Activated CD8-positive, alpha-beta T cell treated with anti-CD3 and anti-CD28 coated beads, Interleukin-2, amount 10 ng/mL, durations not matched to agents 7 days and 5 days (primary cell): ENCODE data around the gene MMP12. TPM values are rescaled to one million over a fixed set of nuclear protein-coding genes. Genes with fewer than 3 reads are reported as not detected.
"Not testable (repeated sequence)": the region's sequence is repeated elsewhere in the genome, so short reads cannot be mapped to it uniquely, and the experiment has no call there.

Experiments
- ATAC-seq: fragments of 150-1000 bp; cut with Tn5 transposase; one replicate; pipeline ENCODE4 v1.10.0; 2021; ENCODE audit warnings: moderate library complexity
- CTCF ChIA-PET: fragments of 350-600 bp; sonication (Branson Sonifier 250); formaldehyde crosslinking; loops from one replicate; lab custom pipeline; 2021; ENCODE audit warnings: antibody characterized with exemption; lab: Charles Lee
- POLR2A ChIA-PET: fragments of 350-600 bp; sonication (Branson Sonifier 250); formaldehyde crosslinking; loops from one replicate; lab custom pipeline; 2021; ENCODE audit warnings: antibody characterized with exemption; lab: Charles Lee
- DNase-seq: peaks from one replicate; pipeline ENCODE4 v3.0.0-alpha.2; 2020
- H3K27ac Mint-ChIP-seq: one replicate; pipeline ENCODE4 v1.8.0; 2021; ENCODE audit warnings: mild to moderate bottlenecking, mixed read lengths
- H3K27me3 Mint-ChIP-seq: one replicate; pipeline ENCODE4 v1.8.0; 2021; ENCODE audit warnings: low read depth, mixed read lengths
- H3K36me3 Mint-ChIP-seq: one replicate; pipeline ENCODE4 v1.8.0; 2021; ENCODE audit warnings: low read depth, mixed read lengths
- H3K4me1 Mint-ChIP-seq: one replicate; pipeline ENCODE4 v1.8.0; 2021; ENCODE audit warnings: low read depth, mixed read lengths
- H3K4me3 Mint-ChIP-seq: one replicate; pipeline ENCODE4 v1.8.0; 2021; ENCODE audit warnings: mild to moderate bottlenecking, mixed read lengths
- H3K9me3 Mint-ChIP-seq: one replicate; pipeline ENCODE4 v1.8.0; 2022; ENCODE audit warnings: mixed read lengths; ENCODE audit not compliant: insufficient read depth
- total RNA-seq, 2 experiments: library from RNA; stranded (reverse); gene quantifications; one replicate each; pipeline ENCODE4 v1.2.3, GENCODE V29; 2021

MMP12 gene
- total RNA-seq, 2 experiments from 2014 or later, result not detected

- H3K27me3 Mint-ChIP-seq, result no peaks in the 10 kb centered on the region
- no peak overlapping the region for H3K27ac Mint-ChIP-seq
- H3K4me3 Mint-ChIP-seq, result no peak overlapping the region
- ChIA-PET POLR2A (no interaction called here), CTCF (interaction anchor here (0.8 kb wide), 1 partner anchor 149 kb away, joined by 3 read pairs; no protein-coding TSS in a partner anchor)
- no peaks in the 10 kb centered on the region for H3K4me1 Mint-ChIP-seq
- DNase-seq (no peak), ATAC-seq (no peak)
- H3K36me3 Mint-ChIP-seq, result no peaks in the 10 kb centered on the region
- no peaks in the 10 kb centered on the region for H3K9me3 Mint-ChIP-seq
Observed at GRCh38 chr11:102886999-102887398, 12.2 kb upstream of the MMP12 start.

DNA sequence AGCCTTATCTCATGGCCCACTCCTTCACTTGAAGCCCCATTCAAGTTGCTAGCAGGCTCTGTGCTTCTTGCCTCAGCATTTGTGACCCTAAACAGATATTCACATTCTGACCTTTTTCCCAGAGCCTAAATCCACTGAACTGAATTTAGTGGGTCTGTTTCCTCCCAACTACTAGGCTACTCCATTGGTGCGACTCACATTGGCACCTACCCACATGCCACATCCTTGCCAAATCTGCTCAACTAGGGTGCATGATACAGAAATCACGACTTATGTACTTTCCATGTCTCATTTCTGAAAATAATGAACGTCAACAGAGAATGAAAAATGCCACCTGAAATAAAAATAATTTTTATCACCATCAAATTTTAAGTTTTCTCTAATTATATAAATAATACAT lies 8.4 kb upstream of the MMP12 start:
- H3K27me3 Mint-ChIP-seq, result no peaks in the 10 kb centered on the region
- H3K27ac Mint-ChIP-seq, result no peak overlapping the region
- DNase-seq (no peak), ATAC-seq (no peak)
- ChIA-PET POLR2A (no interaction called here), CTCF (no interaction called here)
- H3K4me1 Mint-ChIP-seq, result no peaks in the 10 kb centered on the region
- no peaks in the 10 kb centered on the region for H3K36me3 Mint-ChIP-seq
- H3K4me3 Mint-ChIP-seq, result no peak overlapping the region
- H3K9me3 Mint-ChIP-seq, result no peaks in the 10 kb centered on the region

DNA sequence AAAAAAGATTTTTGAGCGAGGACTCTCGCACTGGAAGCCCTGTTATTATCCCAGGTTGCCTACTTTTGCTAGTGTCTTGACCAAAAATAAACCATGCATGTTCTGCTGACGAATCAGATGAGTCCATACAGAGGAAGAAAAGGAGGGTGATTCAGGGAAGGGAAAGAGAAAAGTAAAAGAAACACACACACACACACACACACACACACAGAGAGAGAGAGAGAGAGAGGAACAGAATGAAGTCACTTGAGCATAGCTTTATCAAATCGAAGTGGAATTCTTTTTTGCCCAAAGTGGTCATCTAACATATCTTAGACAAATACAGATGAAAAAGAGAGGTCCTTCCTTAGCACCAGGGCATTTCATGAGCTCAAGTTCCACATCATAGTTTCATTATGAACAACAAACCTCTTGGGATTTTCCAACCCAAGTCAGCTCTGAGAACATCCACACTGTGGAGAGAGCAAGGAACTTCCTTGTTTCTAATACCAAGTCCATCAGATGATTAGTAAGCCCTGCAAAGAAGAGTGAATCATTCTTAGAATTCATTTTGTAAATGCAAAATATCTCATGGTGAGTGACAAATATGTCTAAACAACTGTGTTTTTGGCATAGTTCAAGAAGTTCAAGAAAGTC lies 7.7 kb upstream of the MMP12 start:
- ChIA-PET CTCF (no interaction called here), POLR2A (no interaction called here)
- Mint-ChIP-seq H3K4me1 (no peaks in the 10 kb centered on the region), H3K27ac (no peak overlapping the region), H3K4me3 (no peak overlapping the region), H3K36me3 (no peaks in the 10 kb centered on the region), H3K9me3 (no peaks in the 10 kb centered on the region), H3K27me3 (no peaks in the 10 kb centered on the region)
- ATAC-seq, result no peak
- no peak for DNase-seq

DNA sequence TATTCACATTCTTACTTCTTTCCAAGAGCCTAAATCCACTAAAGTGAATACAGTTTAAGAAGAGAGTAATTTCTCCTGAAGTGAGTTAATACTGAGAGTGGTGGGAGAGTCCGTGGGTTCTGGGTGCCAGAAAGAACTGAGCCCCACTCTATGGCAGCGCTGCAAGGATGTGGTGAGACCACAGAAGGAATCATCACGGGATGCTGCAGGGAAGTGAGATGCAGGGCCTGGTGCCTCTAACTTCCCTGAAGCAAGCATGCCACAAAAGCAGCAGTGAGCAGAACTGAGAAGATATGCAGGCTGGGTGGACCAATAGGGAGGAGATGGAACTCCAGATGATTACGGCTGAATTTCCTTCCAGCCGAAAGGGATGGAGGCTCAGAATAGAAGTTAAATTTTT lies 5.0 kb upstream of the MMP12 start:
- H3K4me3 Mint-ChIP-seq, result no peak overlapping the region
- H3K9me3 Mint-ChIP-seq, result no peaks in the 10 kb centered on the region
- H3K36me3 Mint-ChIP-seq, result no peaks in the 10 kb centered on the region
- ATAC-seq (no peak), DNase-seq (no peak)
- CTCF ChIA-PET, result no interaction called here
- no peak overlapping the region for H3K27ac Mint-ChIP-seq
- no peaks in the 10 kb centered on the region for H3K4me1 Mint-ChIP-seq
- POLR2A ChIA-PET, result no interaction called here
- no peaks in the 10 kb centered on the region for H3K27me3 Mint-ChIP-seq

GRCh38 chr11:102878595-102878994 lies 3.8 kb upstream of the MMP12 start:
- DNase-seq, result no peak
- Mint-ChIP-seq H3K27me3 (no peaks in the 10 kb centered on the region), H3K27ac (no peak overlapping the region), H3K9me3 (no peaks in the 10 kb centered on the region), H3K4me3 (no peak overlapping the region), H3K4me1 (no peaks in the 10 kb centered on the region), H3K36me3 (no peaks in the 10 kb centered on the region)
- no peak for ATAC-seq
- CTCF ChIA-PET, result no interaction called here
- POLR2A ChIA-PET, result no interaction called here

- H3K36me3 Mint-ChIP-seq, CTCF ChIA-PET, H3K27ac Mint-ChIP-seq, H3K4me1 Mint-ChIP-seq, H3K9me3 Mint-ChIP-seq, H3K27me3 Mint-ChIP-seq, DNase-seq, POLR2A ChIA-PET, ATAC-seq, H3K4me3 Mint-ChIP-seq: not testable (repeated sequence)
Observed at GRCh38 chr11:102869354-102869964, 5.3 kb downstream of the MMP12 start.

- Mint-ChIP-seq H3K4me3 (no peak overlapping the region), H3K27me3 (no peaks in the 10 kb centered on the region), H3K27ac (no peak overlapping the region), H3K9me3 (no peaks in the 10 kb centered on the region), H3K4me1 (no peaks in the 10 kb centered on the region), H3K36me3 (no peaks in the 10 kb centered on the region)
- ChIA-PET CTCF (no interaction called here), POLR2A (no interaction called here)
- no peak for ATAC-seq
- DNase-seq, result no peak
Observed at GRCh38 chr11:102868339-102868738, 6.4 kb downstream of the MMP12 start.

DNA sequence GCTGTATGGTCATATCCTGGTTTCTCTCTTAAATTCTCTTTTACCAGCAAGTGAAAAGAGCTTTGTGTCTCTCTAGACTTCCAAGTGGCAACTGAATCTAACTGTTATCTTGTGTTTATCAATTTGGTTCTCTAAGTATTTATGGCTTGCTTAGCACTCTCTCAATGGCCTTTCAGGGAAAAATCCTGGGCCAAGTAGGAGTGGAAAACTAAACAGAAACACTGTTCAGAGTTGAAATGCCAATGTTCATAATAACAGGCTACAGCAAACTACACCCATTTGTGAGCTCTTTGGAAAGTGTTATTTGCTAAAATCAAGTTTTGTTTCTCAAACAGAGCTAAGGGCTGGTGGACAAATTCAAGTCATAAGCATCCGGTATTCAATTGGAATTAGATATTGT lies 10.1 kb downstream of the MMP12 start:
- Mint-ChIP-seq H3K36me3 (no peaks in the 10 kb centered on the region), H3K27me3 (no peaks in the 10 kb centered on the region), H3K27ac (no peak overlapping the region), H3K4me3 (no peak overlapping the region), H3K4me1 (no peaks in the 10 kb centered on the region), H3K9me3 (no peaks in the 10 kb centered on the region)
- POLR2A ChIA-PET, result interaction anchor here (0.6 kb wide), 1 partner anchor 86 kb away, joined by 3 read pairs; no protein-coding TSS in a partner anchor
- CTCF ChIA-PET, result no interaction called here
- no peak for ATAC-seq
- no peak for DNase-seq

- ChIA-PET POLR2A (no interaction called here), CTCF (no interaction called here)
- ATAC-seq (no peak), DNase-seq (no peak)
- Mint-ChIP-seq H3K27me3 (no peaks in the 10 kb centered on the region), H3K27ac (no peak overlapping the region), H3K9me3 (no peaks in the 10 kb centered on the region), H3K4me3 (no peak overlapping the region), H3K4me1 (no peaks in the 10 kb centered on the region), H3K36me3 (no peaks in the 10 kb centered on the region)
Observed at GRCh38 chr11:102853956-102854355, 20.8 kb downstream of the MMP12 start.

GRCh38 chr11:102853055-102853454 lies 21.7 kb downstream of the MMP12 start:
- Mint-ChIP-seq H3K27me3 (no peaks in the 10 kb centered on the region), H3K4me3 (no peak overlapping the region), H3K9me3 (no peaks in the 10 kb centered on the region), H3K36me3 (no peaks in the 10 kb centered on the region), H3K27ac (no peak overlapping the region), H3K4me1 (no peaks in the 10 kb centered on the region)
- no peak for ATAC-seq
- ChIA-PET CTCF (no interaction called here), POLR2A (no interaction called here)
- no peak for DNase-seq

DNA sequence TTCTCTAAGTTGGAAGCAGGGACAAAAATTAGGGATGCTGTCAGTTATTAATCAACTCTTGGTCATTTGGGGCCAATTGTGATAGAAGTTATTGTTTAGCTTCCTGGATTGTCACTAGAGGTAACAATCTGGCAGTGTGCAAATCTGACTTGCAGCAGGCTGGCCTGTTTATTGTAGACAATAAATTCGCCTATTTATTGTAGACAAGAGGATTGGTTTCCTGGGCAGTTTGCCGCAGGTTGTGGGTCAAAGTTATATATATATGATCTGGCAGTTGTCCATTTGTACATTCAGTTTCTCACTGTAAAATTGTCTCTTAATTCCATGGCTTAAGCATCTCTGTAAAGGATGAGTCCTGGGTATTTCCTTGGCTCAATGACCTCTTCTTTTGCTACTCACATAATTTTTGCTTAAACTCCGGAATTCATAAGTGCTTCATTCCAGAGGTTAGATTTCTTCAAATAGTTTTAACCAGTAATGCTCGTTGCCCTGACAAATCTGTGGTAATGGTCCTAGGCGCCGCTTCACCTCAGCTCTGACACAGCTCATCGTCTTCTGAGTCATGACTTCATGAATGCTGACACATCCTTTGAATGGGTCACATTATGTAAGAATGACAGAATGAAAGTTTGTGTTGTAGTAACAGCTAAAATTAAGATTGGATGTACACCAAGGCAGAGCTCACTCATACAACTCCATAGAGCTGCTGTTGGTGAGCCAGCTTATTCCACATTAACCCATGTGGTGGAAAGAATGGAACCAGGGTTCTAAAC lies 23.6 kb downstream of the MMP12 start:
- H3K4me1 Mint-ChIP-seq, result no peaks in the 10 kb centered on the region
- no peak overlapping the region for H3K27ac Mint-ChIP-seq
- H3K4me3 Mint-ChIP-seq, result no peak overlapping the region
- no peaks in the 10 kb centered on the region for H3K27me3 Mint-ChIP-seq
- CTCF ChIA-PET, result no interaction called here
- DNase-seq, result no peak
- ATAC-seq, result no peak
- POLR2A ChIA-PET, result no interaction called here
- no peaks in the 10 kb centered on the region for H3K36me3 Mint-ChIP-seq
- H3K9me3 Mint-ChIP-seq, result no peaks in the 10 kb centered on the region

DNA sequence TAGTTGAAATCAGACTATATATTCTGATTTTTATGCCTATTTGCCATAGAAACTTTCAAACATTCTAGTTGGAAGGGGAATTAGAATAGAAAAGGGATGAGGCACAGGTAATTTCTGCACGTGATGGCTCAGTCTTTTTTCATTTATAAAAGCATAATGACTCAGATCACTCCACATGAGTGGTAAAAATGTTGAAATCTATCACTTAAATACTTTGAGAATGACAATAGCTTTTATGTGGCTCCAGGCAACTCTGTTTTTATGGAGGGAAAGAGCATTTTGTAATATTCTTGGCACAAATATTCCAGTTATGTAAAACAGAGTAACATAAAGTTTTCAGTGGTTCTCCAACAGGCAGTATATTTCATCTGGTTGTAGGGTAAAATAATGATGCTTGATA lies 25.5 kb downstream of the MMP12 start:
- CTCF ChIA-PET, result no interaction called here

More for the DNA sequence above, 25.5 kb downstream of the MMP12 start:
- H3K27ac Mint-ChIP-seq, result no peak overlapping the region
- H3K27me3 Mint-ChIP-seq, result no peaks in the 10 kb centered on the region
- DNase-seq (no peak), ATAC-seq (no peak)
- no peaks in the 10 kb centered on the region for H3K4me1 Mint-ChIP-seq
- H3K9me3 Mint-ChIP-seq, result no peaks in the 10 kb centered on the region
- H3K4me3 Mint-ChIP-seq, result no peak overlapping the region
- H3K36me3 Mint-ChIP-seq, result no peaks in the 10 kb centered on the region
- POLR2A ChIA-PET, result no interaction called here
